ENCODE results near the gene TCHP. TPM values are rescaled to one million over a fixed set of nuclear protein-coding genes. Genes with fewer than 3 reads are reported as not detected.
A peak's percentile ranks its signal among the peaks of the same experiment; 100 is the strongest.

Gene TCHP
- total and polyA plus RNA-seq, 2 of the 13 experiments (the other 11 are each of a cell fraction or from before 2014, with no cell fraction given), result 6.7 to 12.2 TPM

DNA sequence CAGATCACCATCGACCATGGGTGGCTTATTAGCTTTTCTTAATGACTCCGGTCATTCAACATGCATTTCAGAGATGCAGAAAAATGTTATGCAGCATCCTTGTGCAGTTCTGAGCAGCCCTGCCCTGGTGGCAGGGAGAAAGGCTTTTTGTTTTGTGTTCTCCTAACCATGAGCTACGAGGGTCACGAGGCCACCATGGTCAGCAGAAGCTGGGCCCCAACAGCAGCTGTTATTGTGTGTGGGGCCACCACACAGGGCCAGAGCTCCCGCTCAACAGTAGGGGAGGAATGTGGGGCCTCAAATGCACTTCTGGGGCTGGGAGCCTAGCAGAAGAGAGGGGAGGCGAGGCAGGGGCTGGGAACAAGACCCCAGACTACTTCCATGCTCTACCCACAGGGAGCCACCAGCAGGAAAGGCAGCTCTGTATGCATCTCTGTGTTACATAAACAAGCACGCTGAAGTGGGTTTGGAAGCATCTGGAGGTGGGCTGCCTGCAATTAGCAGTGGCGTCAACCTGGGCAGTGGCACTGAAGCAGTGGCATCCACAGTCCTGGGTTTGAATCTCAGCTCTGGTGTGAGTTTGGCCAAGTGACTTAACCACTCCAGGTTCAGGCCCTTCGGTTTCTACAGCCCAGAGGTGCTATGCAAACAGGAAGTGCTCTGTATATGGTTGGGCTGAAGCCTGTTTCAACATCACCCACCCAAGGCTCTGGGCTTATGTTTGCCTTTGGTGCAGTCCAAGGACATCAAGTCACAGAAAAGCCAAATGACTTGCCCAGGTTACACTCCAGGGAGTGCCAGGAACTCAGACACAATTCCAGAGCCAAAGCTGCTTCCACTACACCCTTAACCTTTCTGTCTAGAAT, 36.0 kb upstream of the TCHP start (continued):
- no peak for TF ChIP-seq ZNF318 (CRISPR knock-in tag; IDR thresholded peaks at IDR 0.05)
- no peak for TF ChIP-seq TEF (CRISPR knock-in tag; IDR thresholded peaks at IDR 0.05)
- peak; percentile 41; the same call in 1 of the 2 replicates for TF ChIP-seq SMAD1 (CRISPR knock-in tag; IDR thresholded peaks at IDR 0.05; ENCODE audit: borderline replicate concordance, low read depth)
- TF ChIP-seq GABPA (IDR thresholded peaks at IDR 0.05; ENCODE audit: low read depth, low read length), result no peak
- peak; percentile 82 for TF ChIP-seq GABPA (CRISPR knock-in tag; IDR thresholded peaks at IDR 0.05; ENCODE audit: low read depth)
- no peak for TF ChIP-seq ZNF20 (CRISPR knock-in tag; IDR thresholded peaks at IDR 0.05)
- peak; percentile 72 for TF ChIP-seq FOSL2 (CRISPR knock-in tag; IDR thresholded peaks at IDR 0.05)
- TF ChIP-seq ZNF317 (CRISPR knock-in tag; IDR thresholded peaks at IDR 0.05), result peak; percentile 53; the same call in 1 of the 2 replicates
- TF ChIP-seq, protein P1, sequence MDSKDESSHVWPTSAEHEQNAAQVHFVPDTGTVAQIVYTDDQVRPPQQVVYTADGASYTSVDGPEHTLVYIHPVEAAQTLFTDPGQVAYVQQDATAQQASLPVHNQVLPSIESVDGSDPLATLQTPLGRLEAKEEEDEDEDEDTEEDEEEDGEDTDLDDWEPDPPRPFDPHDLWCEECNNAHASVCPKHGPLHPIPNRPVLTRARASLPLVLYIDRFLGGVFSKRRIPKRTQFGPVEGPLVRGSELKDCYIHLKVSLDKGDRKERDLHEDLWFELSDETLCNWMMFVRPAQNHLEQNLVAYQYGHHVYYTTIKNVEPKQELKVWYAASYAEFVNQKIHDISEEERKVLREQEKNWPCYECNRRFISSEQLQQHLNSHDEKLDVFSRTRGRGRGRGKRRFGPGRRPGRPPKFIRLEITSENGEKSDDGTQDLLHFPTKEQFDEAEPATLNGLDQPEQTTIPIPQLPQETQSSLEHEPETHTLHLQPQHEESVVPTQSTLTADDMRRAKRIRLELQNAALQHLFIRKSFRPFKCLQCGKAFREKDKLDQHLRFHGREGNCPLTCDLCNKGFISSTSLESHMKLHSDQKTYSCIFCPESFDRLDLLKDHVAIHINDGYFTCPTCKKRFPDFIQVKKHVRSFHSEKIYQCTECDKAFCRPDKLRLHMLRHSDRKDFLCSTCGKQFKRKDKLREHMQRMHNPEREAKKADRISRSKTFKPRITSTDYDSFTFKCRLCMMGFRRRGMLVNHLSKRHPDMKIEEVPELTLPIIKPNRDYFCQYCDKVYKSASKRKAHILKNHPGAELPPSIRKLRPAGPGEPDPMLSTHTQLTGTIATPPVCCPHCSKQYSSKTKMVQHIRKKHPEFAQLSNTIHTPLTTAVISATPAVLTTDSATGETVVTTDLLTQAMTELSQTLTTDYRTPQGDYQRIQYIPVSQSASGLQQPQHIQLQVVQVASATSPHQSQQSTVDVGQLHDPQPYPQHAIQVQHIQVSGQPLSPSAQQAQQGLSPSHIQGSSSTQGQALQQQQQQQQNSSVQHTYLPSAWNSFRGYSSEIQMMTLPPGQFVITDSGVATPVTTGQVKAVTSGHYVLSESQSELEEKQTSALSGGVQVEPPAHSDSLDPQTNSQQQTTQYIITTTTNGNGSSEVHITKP (CRISPR knock-in tag; IDR thresholded peaks at IDR 0.05; ENCODE audit: low read depth), result peak; percentile 91
- TF ChIP-seq JUND (CRISPR knock-in tag; IDR thresholded peaks at IDR 0.05), result 0 out of 2 replicates have a peak, but pooled peaks have one; percentile 15
- TF ChIP-seq MEIS1 (CRISPR knock-in tag; IDR thresholded peaks at IDR 0.05; ENCODE audit: borderline replicate concordance), result peak; percentile 67; the same call in 1 of the 2 replicates
- TF ChIP-seq ZMYM4 (CRISPR knock-in tag; IDR thresholded peaks at IDR 0.05), result peak; percentile 80
- no peak for TF ChIP-seq RBM39 (IDR thresholded peaks at IDR 0.05; ENCODE audit: low read depth, low read length, poor library complexity, severe bottlenecking)

All from HepG2 (cell line).